Astrocyte (in vitro differentiated cells and primary cell): ENCODE results near the gene TLCD2.

ENCODE experiments used
- EZH2 ChIP-seq: IDR thresholded peaks from 2 replicates; pipeline ENCODE4 v1.6.1; 2012; ENCODE audit warnings: mild to moderate bottlenecking, low read length, inconsistent platforms; ENCODE audit not compliant: insufficient read depth
- TF ChIP-seq, protein P1 (sequence below): IDR thresholded peaks from 2 replicates; pipeline ENCODE4 v1.5.1; 2011; ENCODE audit warnings: low read depth, mild to moderate bottlenecking, inconsistent platforms, low read length, moderate library complexity; ENCODE audit not compliant: insufficient read depth

DNA sequence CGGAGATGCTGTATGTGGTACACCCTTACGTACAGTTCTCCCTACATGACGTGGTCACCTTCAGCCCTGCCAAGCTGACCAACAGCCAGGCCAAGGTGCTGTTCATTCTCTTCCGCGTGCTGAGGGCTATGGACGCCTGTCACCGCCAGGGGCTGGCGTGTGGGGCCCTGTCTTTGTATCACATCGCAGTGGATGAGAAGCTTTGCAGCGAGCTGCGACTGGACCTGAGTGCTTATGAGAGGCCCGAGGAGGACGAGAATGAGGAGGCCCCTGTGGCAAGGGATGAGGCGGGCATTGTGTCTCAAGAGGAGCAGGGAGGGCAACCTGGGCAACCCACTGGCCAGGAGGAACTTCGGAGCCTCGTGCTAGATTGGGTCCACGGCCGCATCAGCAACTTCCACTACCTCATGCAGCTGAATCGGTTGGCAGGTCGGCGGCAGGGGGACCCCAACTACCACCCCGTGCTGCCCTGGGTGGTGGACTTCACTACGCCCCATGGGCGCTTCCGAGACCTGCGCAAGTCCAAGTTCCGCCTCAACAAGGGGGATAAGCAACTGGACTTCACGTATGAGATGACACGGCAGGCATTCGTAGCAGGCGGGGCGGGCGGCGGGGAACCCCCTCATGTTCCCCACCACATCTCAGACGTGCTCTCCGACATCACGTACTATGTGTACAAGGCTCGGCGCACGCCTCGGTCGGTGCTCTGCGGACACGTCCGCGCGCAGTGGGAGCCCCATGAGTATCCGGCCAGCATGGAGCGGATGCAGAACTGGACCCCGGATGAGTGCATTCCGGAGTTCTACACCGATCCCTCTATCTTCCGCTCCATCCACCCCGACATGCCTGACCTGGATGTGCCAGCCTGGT is 15.7 kb upstream of the TLCD2 start:
- TF ChIP-seq, protein P1, sequence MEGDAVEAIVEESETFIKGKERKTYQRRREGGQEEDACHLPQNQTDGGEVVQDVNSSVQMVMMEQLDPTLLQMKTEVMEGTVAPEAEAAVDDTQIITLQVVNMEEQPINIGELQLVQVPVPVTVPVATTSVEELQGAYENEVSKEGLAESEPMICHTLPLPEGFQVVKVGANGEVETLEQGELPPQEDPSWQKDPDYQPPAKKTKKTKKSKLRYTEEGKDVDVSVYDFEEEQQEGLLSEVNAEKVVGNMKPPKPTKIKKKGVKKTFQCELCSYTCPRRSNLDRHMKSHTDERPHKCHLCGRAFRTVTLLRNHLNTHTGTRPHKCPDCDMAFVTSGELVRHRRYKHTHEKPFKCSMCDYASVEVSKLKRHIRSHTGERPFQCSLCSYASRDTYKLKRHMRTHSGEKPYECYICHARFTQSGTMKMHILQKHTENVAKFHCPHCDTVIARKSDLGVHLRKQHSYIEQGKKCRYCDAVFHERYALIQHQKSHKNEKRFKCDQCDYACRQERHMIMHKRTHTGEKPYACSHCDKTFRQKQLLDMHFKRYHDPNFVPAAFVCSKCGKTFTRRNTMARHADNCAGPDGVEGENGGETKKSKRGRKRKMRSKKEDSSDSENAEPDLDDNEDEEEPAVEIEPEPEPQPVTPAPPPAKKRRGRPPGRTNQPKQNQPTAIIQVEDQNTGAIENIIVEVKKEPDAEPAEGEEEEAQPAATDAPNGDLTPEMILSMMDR: no peak
- TF ChIP-seq EZH2: no peak
